ENCODE results near the gene SLC25A36. TPM values are rescaled to one million over a fixed set of nuclear protein-coding genes. Genes with fewer than 3 reads are reported as not detected.

Gene SLC25A36
- total RNA-seq, 1 donor from 2014 or later: 130 TPM

- no peaks in the 10 kb centered on the region for H3K27me3 Mint-ChIP-seq
- TF ChIP-seq CTCF (IDR thresholded peaks at IDR 0.05; ENCODE audit: unreplicated experiment): no peak
- no peak overlapping the region for H3K4me3 Mint-ChIP-seq (ENCODE audit: low read depth)
- H3K27ac Mint-ChIP-seq: no peak overlapping the region
- no peaks in the 10 kb centered on the region for H3K36me3 Mint-ChIP-seq (ENCODE audit: insufficient read depth)
- H3K4me1 Mint-ChIP-seq (ENCODE audit: low read depth): no peaks in the 10 kb centered on the region
- DNase-seq (ENCODE audit: low spot score, unreplicated experiment): no peak
- H3K9me3 Mint-ChIP-seq (ENCODE audit: low read depth): peaks cover 3% of the 10 kb centered on the region
Observed at GRCh38 chr3:141019244-141019643, 77.6 kb downstream of the SLC25A36 start.

GRCh38 chr3:141020143-141020830 is 78.7 kb downstream of the SLC25A36 start:
- H3K4me3 Mint-ChIP-seq (ENCODE audit: low read depth): no peak overlapping the region
- DNase-seq (ENCODE audit: low spot score, unreplicated experiment): no peak
- H3K27me3 Mint-ChIP-seq: no peaks in the 10 kb centered on the region
- H3K27ac Mint-ChIP-seq: no peak overlapping the region
- H3K36me3 Mint-ChIP-seq (ENCODE audit: insufficient read depth): no peaks in the 10 kb centered on the region
- no peaks in the 10 kb centered on the region for H3K4me1 Mint-ChIP-seq (ENCODE audit: low read depth)
- no peak for TF ChIP-seq CTCF (IDR thresholded peaks at IDR 0.05; ENCODE audit: unreplicated experiment)
- H3K9me3 Mint-ChIP-seq (ENCODE audit: low read depth): peaks cover 3% of the 10 kb centered on the region

- Mint-ChIP-seq H3K9me3 (ENCODE audit: low read depth) (peaks cover 3% of the 10 kb centered on the region), H3K27ac (no peak overlapping the region), H3K4me3 (ENCODE audit: low read depth) (no peak overlapping the region), H3K27me3 (no peaks in the 10 kb centered on the region), H3K36me3 (ENCODE audit: insufficient read depth) (no peaks in the 10 kb centered on the region), H3K4me1 (ENCODE audit: low read depth) (no peaks in the 10 kb centered on the region)
- no peak for TF ChIP-seq CTCF (IDR thresholded peaks at IDR 0.05; ENCODE audit: unreplicated experiment)
- no peak for DNase-seq (ENCODE audit: low spot score, unreplicated experiment)
Observed at GRCh38 chr3:141021261-141021660, 79.6 kb downstream of the SLC25A36 start.

Other genes starting within 250 kb of the SLC25A36 start
- 9.5 and 12.7 TPM in 2 replicates for gene SPSB4, start 109.5 kb downstream of the SLC25A36 start, total RNA-seq

All from progenitor cell of endocrine pancreas (in vitro differentiated cells).